Lower leg skin (tissue), 4 donors: ENCODE measurements around the gene CAPS. TPM values are rescaled to one million over a fixed set of nuclear protein-coding genes. Genes with fewer than 3 reads are reported as not detected.

Source experiments
- DNase-seq, 2 donors: peaks; one replicate each; pipeline ENCODE4 v3.0.0-alpha.2; 2019; ENCODE audit warnings: low spot score in 2 of 2
- H3K4me3 ChIP-seq: fragments of 200-600 bp; sonication (generic); 2 replicates; pipeline ENCODE4 v1.5.1; 2017; ENCODE audit warnings: mild to moderate bottlenecking, low read depth; ENCODE audit not compliant: poor library complexity, severe bottlenecking
- POLR2A ChIP-seq, 2 donors: fragments of 450-650 bp; IDR thresholded peaks; one replicate each; pipeline ENCODE4 v1.6.1; 2016 to 2017; ENCODE audit warnings: antibody characterized with exemption in 2 of 2, mild to moderate bottlenecking in 1 of 2, moderate library complexity in 1 of 2
- WGBS, 2 donors: methylation state at CpG; one replicate each; pipeline ENCODE4 v1.1.5; 2018; 5-methylcytosine and 5-hydroxymethylcytosine counted together
- intact Hi-C: fragments of 100-400 bp; cut with DNase I; formaldehyde crosslinking; loops from one replicate; pipeline ENCODE4 v1.15.0; 2023; ENCODE audit warnings: low total_unique reads
- total RNA-seq, 4 donors: library from RNA; depleted of rRNA; stranded (reverse); fragments of >200 nt; gene quantifications; one replicate each; pipeline ENCODE4 v1.1.0, GENCODE V29; 2016
- TF ChIP-seq, protein P1 (sequence below), 3 donors: fragments of 450-650 bp; IDR thresholded peaks; one replicate each; pipeline ENCODE4 v1.5.1; 2016; ENCODE audit warnings: antibody characterized with exemption in 3 of 3, mild to moderate bottlenecking in 3 of 3, moderate library complexity in 2 of 3

The CAPS gene
- total RNA-seq, 4 donors from 2014 or later: 3.5 to 14.5 (median 11.5) TPM

DNA sequence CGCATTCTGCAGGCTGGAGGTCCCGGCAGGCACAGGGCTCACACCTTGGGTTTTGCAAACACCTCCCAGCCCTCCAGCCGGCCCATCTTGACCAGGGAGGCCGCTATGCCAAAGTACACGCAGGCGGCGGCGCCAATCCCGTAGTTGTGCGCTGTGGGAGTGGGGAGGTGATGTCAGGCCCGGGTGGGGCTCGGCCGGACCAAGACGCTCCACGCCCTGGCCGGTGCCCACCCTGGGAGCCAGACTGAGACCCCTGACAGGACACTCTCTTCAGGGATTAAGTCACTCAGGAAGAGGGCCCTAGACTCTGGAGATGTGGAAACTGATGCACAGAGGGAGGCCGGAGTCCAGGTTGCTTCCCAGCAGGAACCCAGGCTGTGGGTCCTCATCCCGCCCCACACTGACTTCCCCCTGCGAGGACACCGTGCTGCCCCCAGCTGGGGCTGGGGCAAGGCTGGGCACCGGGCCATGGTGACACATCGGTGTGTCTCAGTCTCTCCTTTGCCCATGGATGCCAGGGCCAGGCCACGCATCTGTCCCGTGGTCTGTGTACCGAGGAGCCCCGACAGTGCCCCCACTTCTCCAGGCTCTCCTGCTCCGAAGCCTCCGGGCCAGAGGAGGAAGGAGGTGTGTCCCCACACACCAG lies 19.2 kb upstream of the CAPS start:
- intact Hi-C loops: no loop called here
- TF ChIP-seq, protein P1, sequence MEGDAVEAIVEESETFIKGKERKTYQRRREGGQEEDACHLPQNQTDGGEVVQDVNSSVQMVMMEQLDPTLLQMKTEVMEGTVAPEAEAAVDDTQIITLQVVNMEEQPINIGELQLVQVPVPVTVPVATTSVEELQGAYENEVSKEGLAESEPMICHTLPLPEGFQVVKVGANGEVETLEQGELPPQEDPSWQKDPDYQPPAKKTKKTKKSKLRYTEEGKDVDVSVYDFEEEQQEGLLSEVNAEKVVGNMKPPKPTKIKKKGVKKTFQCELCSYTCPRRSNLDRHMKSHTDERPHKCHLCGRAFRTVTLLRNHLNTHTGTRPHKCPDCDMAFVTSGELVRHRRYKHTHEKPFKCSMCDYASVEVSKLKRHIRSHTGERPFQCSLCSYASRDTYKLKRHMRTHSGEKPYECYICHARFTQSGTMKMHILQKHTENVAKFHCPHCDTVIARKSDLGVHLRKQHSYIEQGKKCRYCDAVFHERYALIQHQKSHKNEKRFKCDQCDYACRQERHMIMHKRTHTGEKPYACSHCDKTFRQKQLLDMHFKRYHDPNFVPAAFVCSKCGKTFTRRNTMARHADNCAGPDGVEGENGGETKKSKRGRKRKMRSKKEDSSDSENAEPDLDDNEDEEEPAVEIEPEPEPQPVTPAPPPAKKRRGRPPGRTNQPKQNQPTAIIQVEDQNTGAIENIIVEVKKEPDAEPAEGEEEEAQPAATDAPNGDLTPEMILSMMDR (IDR thresholded peaks at IDR 0.05): no peak
- TF ChIP-seq POLR2A (IDR thresholded peaks at IDR 0.05): no peak
- no peak overlapping the region for H3K4me3 ChIP-seq
- DNase-seq: no peak
- WGBS, 2 donors: 59 to 62% methylated on average over 8 to 22 of the region's 28 CpGs

DNA sequence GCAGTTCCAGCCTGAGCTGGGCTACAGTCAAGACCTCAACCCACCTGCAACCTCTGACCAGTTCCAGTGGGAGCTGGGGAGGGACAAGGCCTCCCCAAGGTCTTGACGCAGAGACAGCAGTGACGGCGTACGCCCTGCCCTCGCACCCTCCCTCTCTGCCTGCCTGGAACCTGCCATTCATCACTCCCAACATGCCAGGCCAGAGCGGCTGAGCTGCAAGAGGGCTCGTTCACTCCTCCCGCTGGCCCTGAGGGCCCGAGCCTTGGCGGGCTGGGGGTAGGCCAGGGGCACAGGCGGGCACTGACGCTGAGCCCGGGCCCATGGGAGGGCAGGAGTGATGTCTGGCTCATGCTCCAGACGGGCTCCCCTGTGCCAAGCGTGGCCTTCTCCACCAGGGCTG lies 18.6 kb upstream of the CAPS start:
- no peak overlapping the region for H3K4me3 ChIP-seq
- DNase-seq: no peak
- TF ChIP-seq, protein P1 (IDR thresholded peaks at IDR 0.05): no peak
- TF ChIP-seq POLR2A (IDR thresholded peaks at IDR 0.05): no peak
- 73 to 75% methylated on average over 13 to 14 of the region's 15 CpGs for WGBS, 2 donors
- intact Hi-C loops: no loop called here

DNA sequence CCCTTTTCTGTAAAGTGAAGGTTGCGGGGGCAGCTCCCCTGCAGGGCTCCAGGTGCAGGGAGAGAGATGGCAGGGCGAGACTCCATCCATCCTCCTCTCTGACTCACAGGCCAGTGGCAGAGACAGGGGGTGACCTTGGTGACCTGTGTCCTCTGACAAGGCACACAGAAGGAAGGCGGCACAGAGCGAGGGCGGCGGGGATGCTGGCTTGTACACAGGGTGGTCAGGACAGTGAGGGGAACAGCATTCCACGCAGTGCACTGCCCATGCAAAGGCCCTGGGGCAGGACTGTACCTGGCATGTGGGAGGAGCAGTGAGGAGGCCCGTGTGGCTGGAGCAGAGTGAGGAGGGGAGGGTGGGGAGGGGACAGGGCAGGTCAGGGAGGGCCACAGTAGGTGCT lies 18.2 kb upstream of the CAPS start:
- no peak overlapping the region for H3K4me3 ChIP-seq
- TF ChIP-seq POLR2A (IDR thresholded peaks at IDR 0.05): no peak
- TF ChIP-seq, protein P1 (IDR thresholded peaks at IDR 0.05): no peak
- DNase-seq: no peak
- WGBS, 2 donors: 91% methylated on average over 8 of the region's 8 CpGs
- intact Hi-C loops: no loop called here

DNA sequence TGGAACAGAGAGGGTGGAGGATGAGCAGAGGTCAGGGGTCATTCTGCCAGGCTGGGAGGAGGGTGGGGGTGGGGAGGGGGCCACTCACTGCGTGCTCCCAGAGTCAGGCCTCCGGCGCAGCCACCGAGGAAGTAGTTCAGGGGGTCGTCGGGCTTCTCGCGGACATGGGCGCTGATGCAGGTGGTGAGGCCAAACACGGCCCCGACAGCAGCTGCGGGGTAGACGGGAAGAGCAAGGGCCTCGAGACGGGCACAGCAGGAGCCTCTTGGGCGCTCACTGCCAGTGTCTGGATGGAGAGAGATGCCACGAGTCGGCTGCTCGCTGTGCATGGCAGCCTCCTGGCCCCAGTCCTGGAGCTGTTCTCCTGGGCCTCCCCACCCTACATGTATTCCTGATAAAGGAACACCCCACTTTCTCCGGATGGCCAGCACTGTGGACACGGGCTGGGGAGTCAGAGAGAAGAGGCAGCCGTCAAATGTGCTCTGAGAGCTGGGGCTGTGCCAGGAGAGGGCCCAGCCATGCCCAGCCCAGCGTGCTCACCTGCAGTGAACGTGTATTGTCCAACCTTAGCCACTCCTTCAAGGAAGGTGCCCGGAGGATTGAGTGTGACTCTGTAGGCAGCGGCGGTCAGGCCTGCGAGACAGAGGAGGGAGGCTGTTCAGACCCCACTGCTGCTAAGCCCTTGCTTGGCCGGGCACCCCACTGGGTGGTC lies 17.5 kb upstream of the CAPS start:
- TF ChIP-seq, protein P1 (IDR thresholded peaks at IDR 0.05): no peak
- no peak for TF ChIP-seq POLR2A (IDR thresholded peaks at IDR 0.05)
- intact Hi-C loops: no loop called here
- DNase-seq: no peak
- H3K4me3 ChIP-seq: no peak overlapping the region
- WGBS, 2 donors: 87 to 88% methylated on average over 29 of the region's 29 CpGs

DNA sequence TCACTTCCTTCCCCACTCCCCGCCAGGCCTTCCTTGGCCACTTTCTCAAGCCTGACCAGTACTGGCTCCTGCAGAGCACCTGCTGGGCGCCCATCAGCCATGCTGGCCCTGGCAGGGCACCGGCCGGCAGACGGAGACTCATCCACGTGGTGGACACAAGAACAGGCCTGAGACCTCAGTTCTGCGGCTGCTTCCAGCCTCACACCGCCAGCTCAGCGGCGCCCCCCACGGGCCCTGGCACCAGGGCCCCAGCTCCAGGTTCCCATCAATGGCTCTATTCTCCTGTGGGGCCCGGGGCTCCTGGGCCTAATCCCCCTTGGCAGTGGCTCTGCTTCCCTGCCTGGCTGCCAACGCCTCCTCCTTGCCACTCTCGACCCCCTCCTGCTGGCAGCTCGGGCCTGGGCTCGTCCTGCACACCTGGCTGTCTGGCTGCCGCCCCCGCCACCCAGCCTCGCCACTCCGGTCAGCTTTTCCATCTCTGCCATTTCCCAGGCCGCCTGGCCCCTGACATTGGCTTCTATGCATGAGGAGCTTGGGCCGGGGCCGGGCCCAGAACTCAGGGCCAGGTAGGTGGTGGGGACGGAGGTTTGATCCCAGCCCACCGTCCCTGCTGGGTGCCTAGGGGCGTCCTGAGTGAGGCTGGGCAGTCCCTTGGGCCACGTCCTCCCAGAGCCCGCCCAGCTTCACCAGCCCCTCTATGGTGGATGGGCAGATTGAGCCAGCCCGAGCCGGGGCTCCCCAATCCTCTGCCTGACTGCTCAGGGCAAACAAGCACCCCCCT lies 16.7 kb upstream of the CAPS start:
- 79 to 88% methylated on average over 23 to 26 of the region's 30 CpGs for WGBS, 2 donors
- TF ChIP-seq, protein P1 (IDR thresholded peaks at IDR 0.05): no peak
- TF ChIP-seq POLR2A (IDR thresholded peaks at IDR 0.05): no peak
- H3K4me3 ChIP-seq: no peak overlapping the region
- intact Hi-C loops: no loop called here
- DNase-seq: no peak
